A549 treated with dexamethasone at 1 μM for 4 hours (cell line): ENCODE results near the gene ACVR1C. TPM values are rescaled to one million over a fixed set of nuclear protein-coding genes. Genes with fewer than 3 reads are reported as not detected.

Experiments used
- total RNA-seq: library from RNA; stranded (reverse); fragments of 200-300 nt; extraction: Qiagen RNA extraction; gene quantifications from 5 replicates; pipeline ENCODE4 v1.2.3, GENCODE V29; 2022

Gene ACVR1C
- 0.01 to 0.05 TPM (median 0.05 TPM) in 3 of 5 replicates, not detected in the others for total RNA-seq

GRCh38 chr2:157628477-157629415, at the start of gene ACVR1C:
TSS of gene ACVR1C (minus strand) at chr2:157628864. CDS start at chr2:157628644, 220 bp downstream.

Other genes starting within 250 kb of the ACVR1C start
- gene CYTIP, start 184.8 kb downstream of the ACVR1C start, total RNA-seq: 0.04 to 0.25 TPM (median 0.05 TPM) in 3 of 5 replicates, not detected in the others
- gene ACVR1, start 247.5 kb upstream of the ACVR1C start, total RNA-seq: 19.6 to 22.5 TPM (median 20.3 TPM) in 5 replicates